ENCODE results near the gene MAP3K20. TPM values are rescaled to one million over a fixed set of nuclear protein-coding genes. Genes with fewer than 3 reads are reported as not detected.
"Not testable (repeated sequence)": the region's sequence is repeated elsewhere in the genome, so short reads cannot be mapped to it uniquely, and the experiment has no call there.

MAP3K20 gene
- polyA plus RNA-seq, 3 donors = 6.5 to 39.3 (median 26.4) TPM

DNA sequence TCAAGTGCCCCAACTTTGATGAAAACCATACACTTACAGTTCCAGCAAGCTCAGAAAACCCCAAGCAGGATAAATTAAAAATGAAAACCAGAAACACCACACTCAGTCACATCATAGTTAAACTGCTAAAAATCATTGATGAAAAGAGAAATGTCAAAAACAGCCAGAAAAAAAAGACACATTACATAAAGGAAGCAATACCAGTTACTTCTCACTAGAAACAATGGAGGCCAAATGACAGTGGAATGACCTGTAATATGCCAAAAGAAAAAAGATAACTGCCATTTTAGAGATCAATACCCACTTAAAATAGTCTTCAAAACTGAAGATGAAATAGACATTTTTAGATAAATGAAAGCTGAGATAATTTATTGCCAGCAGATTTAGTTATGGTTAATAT is 66.0 kb downstream of the MAP3K20 start:
- H3K27ac ChIP-seq (ENCODE audit: low read depth, low read length) = no peak overlapping the region

DNA sequence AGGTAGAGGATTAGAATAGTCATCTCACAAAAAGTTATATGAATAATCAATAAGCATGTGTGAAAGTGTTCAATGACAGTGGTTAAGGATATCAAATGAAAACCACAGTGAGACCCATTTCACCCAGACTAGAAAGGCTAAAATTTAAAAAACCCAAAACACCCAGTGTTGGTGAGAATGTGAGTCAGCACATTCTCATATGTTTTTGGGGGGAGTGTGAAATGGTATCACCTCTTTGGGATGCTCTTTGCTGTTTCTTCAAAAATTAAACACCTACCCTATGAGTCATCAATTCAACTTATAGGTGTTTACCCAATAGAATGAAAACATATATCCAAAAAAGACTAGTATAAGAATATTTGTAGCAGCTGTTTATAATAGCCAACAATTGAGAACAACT is 69.8 kb downstream of the MAP3K20 start:
- no peak overlapping the region for H3K27ac ChIP-seq (ENCODE audit: low read depth, low read length)

GRCh38 chr2:173146590-173146989 is 70.9 kb downstream of the MAP3K20 start:
- no peak overlapping the region for H3K27ac ChIP-seq (ENCODE audit: low read depth, low read length)
- 73 to 80% (median 74%) methylated on average over 3 of the region's 3 CpGs for WGBS, 3 donors

DNA sequence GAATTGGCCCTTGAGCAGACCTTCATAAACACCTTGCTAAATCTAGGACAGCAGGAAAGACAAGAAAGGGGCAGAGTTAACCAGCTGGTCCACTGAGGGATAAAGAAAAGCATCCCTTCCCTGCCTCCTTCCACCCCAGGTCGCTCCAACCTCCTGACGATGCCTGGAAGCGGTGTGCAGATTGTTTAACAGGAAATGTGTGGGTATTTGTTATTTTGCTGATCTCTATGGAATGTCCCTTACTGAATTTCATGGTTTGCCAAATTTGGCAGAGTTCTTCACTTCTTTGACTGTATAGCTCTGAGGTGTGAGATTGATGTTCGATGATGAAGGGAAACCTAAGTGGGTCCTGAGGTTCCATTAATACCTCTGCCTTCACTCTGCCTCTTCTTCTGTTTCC is 72.9 kb downstream of the MAP3K20 start:
- H3K27ac ChIP-seq (ENCODE audit: low read depth, low read length) = no peak overlapping the region
- 70 to 91% (median 85%) methylated on average over 4 of the region's 4 CpGs for WGBS, 3 donors

DNA sequence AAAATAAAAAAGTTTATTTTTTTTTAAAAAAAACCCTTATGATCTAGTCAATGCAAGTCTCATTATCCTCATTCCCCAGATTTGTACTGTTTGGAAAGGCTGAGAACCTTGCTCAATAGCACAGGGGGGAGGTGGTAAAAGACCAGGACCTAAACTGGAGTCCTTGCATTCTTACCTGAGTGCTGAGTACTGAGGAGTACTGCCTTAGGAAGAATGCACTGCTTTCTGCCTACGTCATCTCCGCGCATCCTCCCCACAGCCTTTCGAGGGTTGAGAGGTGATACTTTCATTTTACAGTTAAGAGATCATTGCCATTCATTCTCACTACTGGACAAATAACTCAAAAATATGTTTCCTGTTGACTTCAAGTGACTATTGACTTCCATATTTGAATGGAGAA is 73.8 kb downstream of the MAP3K20 start:
- no peak overlapping the region for H3K27ac ChIP-seq (ENCODE audit: low read depth, low read length)
- WGBS, 3 donors = 91 to 98% (median 93%) methylated on average over 4 of the region's 4 CpGs

- 63 to 89% (median 73%) methylated on average over 2 of the region's 2 CpGs for WGBS, 3 donors
- H3K27ac ChIP-seq (ENCODE audit: low read depth, low read length) = no peak overlapping the region
Observed at GRCh38 chr2:173150087-173150486, 74.4 kb downstream of the MAP3K20 start.

DNA sequence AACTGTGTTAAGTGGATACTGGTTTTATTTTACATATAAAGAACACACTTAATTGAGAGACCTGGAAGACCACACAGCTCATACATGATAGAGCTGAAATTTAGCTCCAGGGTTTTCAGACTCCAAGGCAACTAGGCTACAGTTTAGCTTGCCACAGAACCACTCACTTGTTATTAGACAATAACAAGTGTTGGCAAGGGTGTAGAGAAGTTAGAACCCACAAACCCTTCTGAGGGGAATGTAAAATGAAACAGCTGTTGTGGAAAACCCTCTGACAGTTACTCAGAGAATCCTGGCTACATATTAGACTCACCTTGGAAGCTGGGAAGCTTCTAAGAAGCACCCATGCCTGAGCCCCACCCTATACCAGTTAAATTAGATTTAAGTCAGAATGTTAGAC is 75.3 kb downstream of the MAP3K20 start:
- no peak overlapping the region for H3K27ac ChIP-seq (ENCODE audit: low read depth, low read length)

DNA sequence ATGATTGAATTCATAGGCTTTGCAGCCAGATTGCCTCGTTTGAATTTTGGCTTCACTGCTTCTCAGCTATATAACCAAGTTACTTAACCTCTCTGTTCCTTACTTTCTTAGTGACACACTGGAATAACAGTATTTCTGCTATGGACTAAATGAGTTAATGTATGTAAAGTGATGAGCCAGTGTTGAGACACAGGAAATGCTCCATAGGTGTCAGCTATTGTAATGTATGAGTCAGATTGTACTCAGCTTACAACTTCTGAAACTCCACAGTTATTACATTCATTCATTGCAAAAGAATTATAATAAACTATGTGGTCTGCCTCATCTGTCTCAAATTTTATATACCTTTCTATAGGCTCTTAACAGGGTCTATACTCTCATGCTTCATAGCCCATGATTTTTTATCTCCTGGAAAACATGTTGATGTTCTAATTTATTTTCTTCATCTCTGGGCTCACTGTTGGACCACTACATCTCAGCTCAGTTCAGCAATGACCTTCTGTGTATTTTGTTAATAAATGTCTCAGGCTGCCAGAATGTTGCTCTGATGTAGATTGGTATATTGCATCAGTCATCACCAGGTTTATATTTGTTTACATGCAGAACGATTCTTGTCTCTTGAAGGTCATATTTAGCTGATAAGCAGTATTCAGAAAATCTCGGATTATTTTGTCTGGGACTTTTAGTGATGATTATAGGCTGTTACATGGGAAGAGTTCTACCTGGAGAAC is 76.2 kb downstream of the MAP3K20 start:
- 42 to 77% (median 67%) methylated on average over 3 of the region's 3 CpGs for WGBS, 3 donors
- no peak overlapping the region for H3K27ac ChIP-seq (ENCODE audit: low read depth, low read length)

GRCh38 chr2:173153301-173153885 is 77.7 kb downstream of the MAP3K20 start:
- no peak overlapping the region for H3K27ac ChIP-seq (ENCODE audit: low read depth, low read length)
- WGBS, 3 donors = 95 to 97% (median 96%) methylated on average over 1 of the region's 1 CpG

GRCh38 chr2:173157676-173158293 is 82.1 kb downstream of the MAP3K20 start:
- no peak overlapping the region for H3K27ac ChIP-seq (ENCODE audit: low read depth, low read length)
- WGBS, 3 donors = 89 to 96% (median 90%) methylated on average over 3 of the region's 3 CpGs

- no peak overlapping the region for H3K27ac ChIP-seq (ENCODE audit: low read depth, low read length)
- 10 to 19% (median 19%) methylated on average over 1 of the region's 1 CpG for WGBS, 3 donors
Observed at GRCh38 chr2:173159791-173160463, 84.3 kb downstream of the MAP3K20 start.

- no peak overlapping the region for H3K27ac ChIP-seq (ENCODE audit: low read depth, low read length)
- 54 to 84% (median 80%) methylated on average over 4 of the region's 4 CpGs for WGBS, 3 donors
Observed at GRCh38 chr2:173160618-173161017, 85.0 kb downstream of the MAP3K20 start.

GRCh38 chr2:173161040-173161439 is 85.4 kb downstream of the MAP3K20 start:
- WGBS, 3 donors = 69 to 88% (median 71%) methylated on average over 4 of the region's 4 CpGs
- no peak overlapping the region for H3K27ac ChIP-seq (ENCODE audit: low read depth, low read length)

DNA sequence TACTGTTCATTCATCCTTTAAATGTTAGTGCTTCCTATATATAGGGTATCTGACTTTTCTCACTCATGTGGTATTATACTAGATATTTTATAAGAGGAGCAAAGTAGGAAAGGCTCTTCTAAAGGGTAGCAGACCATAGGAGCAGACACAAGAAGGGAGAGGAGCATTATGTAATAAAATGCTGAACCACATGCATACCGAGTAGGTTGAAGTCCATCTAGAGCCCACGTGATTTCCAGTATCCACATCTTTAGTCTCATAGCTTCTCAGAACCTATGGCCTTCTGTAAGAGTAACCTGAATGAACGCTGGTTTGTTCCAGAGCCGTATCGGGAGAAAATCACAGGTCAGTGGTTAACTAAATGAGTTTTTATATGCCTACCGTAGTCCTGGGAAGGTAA is 85.9 kb downstream of the MAP3K20 start:
- WGBS, 3 donors = 82 to 89% (median 83%) methylated on average over 6 of the region's 6 CpGs
- no peak overlapping the region for H3K27ac ChIP-seq (ENCODE audit: low read depth, low read length)

- not testable (repeated sequence) for H3K27ac ChIP-seq (ENCODE audit: low read depth, low read length)
- 97 to 100% (median 99%) methylated on average over 1 of the region's 1 CpG for WGBS, 3 donors
Observed at GRCh38 chr2:173163357-173163756, 87.7 kb downstream of the MAP3K20 start.

DNA sequence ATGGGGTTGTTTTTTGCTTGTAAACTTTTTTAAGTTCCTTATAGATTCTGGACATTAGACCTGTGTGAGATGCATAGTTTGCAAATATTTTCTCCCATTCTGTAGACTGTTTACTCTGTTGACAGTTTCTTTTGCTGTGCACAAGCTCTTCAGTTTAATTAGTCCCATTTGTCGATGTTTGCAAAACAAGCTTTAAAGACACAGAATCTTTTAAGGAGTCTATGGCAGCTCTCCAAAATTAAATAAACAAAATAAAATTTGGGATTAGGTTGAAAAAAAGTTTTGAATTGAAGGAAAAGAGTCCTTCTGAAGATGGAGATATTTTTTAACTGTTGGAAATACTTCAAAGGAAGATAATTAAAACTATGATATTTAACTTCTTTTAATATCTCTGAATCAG is 88.8 kb downstream of the MAP3K20 start:
- H3K27ac ChIP-seq (ENCODE audit: low read depth, low read length) = no peak overlapping the region
- WGBS, 3 donors = 44 to 57% (median 54%) methylated on average over 1 of the region's 1 CpG

GRCh38 chr2:173165443-173166238 is 90.0 kb downstream of the MAP3K20 start:
- 84 to 92% (median 87%) methylated on average over 5 of the region's 5 CpGs for WGBS, 3 donors

GRCh38 chr2:173171321-173171720 is 95.7 kb downstream of the MAP3K20 start:
- no peak overlapping the region for H3K27ac ChIP-seq (ENCODE audit: low read depth, low read length)
- 38 to 64% (median 53%) methylated on average over 1 of the region's 1 CpG for WGBS, 3 donors

More at GRCh38 chr2:173165443-173166238, 90.0 kb downstream of the MAP3K20 start:
- no peak overlapping the region for H3K27ac ChIP-seq (ENCODE audit: low read depth, low read length)
